IMR-90 (cell line): ENCODE results near the gene CTSO. TPM values are rescaled to one million over a fixed set of nuclear protein-coding genes. Genes with fewer than 3 reads are reported as not detected.

ENCODE experiments used
- ATAC-seq: fragments of 200-7000 bp; cut with Tn5 transposase; 2 replicates; pipeline ENCODE4 v1.9.1; 2020; ENCODE audit warnings: low read depth, mild to moderate bottlenecking, moderate library complexity
- BruUV-seq: library from RNA; stranded (reverse); fragments of 400-500 nt; replicated peaks from 2 replicates; lab custom pipeline; 2021; lab: Mats Ljungman, UMichigan
- CTCF ChIA-PET: fragments of 300-600 bp; formaldehyde crosslinking; extraction: SDS; loops from one replicate; lab custom pipeline; 2021; ENCODE audit warnings: antibody characterized with exemption; lab: Yijun Ruan, JAX
- POLR2A ChIA-PET: fragments of 300-600 bp; sonication (Branson Sonifier 250); formaldehyde crosslinking; loops from one replicate; lab custom pipeline; 2022; ENCODE audit warnings: antibody characterized with exemption; ENCODE audit not compliant: unreplicated experiment; lab: Charles Lee
- DNase-seq: peaks from one replicate; pipeline ENCODE4 v3.0.0; 2013
- H2AFZ ChIP-seq: replicated peaks from 2 replicates; pipeline ENCODE3; 2013; ENCODE audit warnings: low read length, mild to moderate bottlenecking; ENCODE audit not compliant: poor library complexity
- H2AK5ac ChIP-seq: 2 replicates; pipeline ENCODE4 v1.6.1; 2013; ENCODE audit warnings: low read depth, low read length, inconsistent platforms
- H2AK9ac ChIP-seq: replicated peaks from 2 replicates; pipeline ENCODE3; 2013; ENCODE audit warnings: mild to moderate bottlenecking, low read depth, low read length, moderate library complexity; ENCODE audit not compliant: poor library complexity
- H2BK120ac ChIP-seq: 2 replicates; pipeline ENCODE4 v1.6.1; 2013; ENCODE audit warnings: low read depth, low read length, inconsistent platforms
- H2BK15ac ChIP-seq: 3 replicates; pipeline ENCODE4 v1.6.1; 2013; ENCODE audit warnings: low read depth, low read length, inconsistent platforms
- H2BK20ac ChIP-seq: 2 replicates; pipeline ENCODE4 v1.6.1; 2013; ENCODE audit warnings: low read depth, mild to moderate bottlenecking, inconsistent platforms, low read length, moderate library complexity
- H2BK5ac ChIP-seq: 2 replicates; pipeline ENCODE4 v1.6.1; 2013; ENCODE audit warnings: mild to moderate bottlenecking, low read depth, low read length, inconsistent platforms; ENCODE audit not compliant: poor library complexity, severe bottlenecking
- H3K14ac ChIP-seq: replicated peaks from 2 replicates; pipeline ENCODE4 v1.6.1; 2013; ENCODE audit warnings: low read depth, low read length, inconsistent platforms
- H3K18ac ChIP-seq: 2 replicates; pipeline ENCODE4 v1.6.1; 2013; ENCODE audit warnings: low read depth, low read length, control low read depth
- H3K23ac ChIP-seq: 2 replicates; pipeline ENCODE4 v1.6.1; 2013; ENCODE audit warnings: low read depth, low read length, inconsistent platforms
- H3K27ac ChIP-seq: 2 replicates; pipeline ENCODE4 v1.5.1; 2013; ENCODE audit warnings: mild to moderate bottlenecking, control low read depth, low read length; ENCODE audit not compliant: insufficient read depth
- H3K27me3 ChIP-seq: 2 replicates; pipeline ENCODE4 v1.6.1; 2013; ENCODE audit warnings: low read length; ENCODE audit not compliant: control insufficient read depth, insufficient read depth
- H3K36me3 ChIP-seq: 2 replicates; pipeline ENCODE4 v1.6.1; 2013; ENCODE audit warnings: low read length, mixed read lengths; ENCODE audit not compliant: control insufficient read depth, insufficient read depth
- H3K4ac ChIP-seq: 2 replicates; pipeline ENCODE4 v1.6.1; 2013; ENCODE audit warnings: low read depth, low read length, inconsistent platforms
- H3K4me1 ChIP-seq: 2 replicates; pipeline ENCODE4 v1.6.1; 2013; ENCODE audit warnings: low read length, mixed read lengths; ENCODE audit not compliant: control insufficient read depth, insufficient read depth
- H3K4me2 ChIP-seq: 2 replicates; pipeline ENCODE4 v1.6.1; 2013; ENCODE audit warnings: low read depth, mild to moderate bottlenecking, control low read depth, low read length, moderate library complexity
- H3K4me3 ChIP-seq: 2 replicates; pipeline ENCODE4 v1.5.1; 2013; ENCODE audit warnings: low read depth, mild to moderate bottlenecking, control low read depth, low read length, moderate library complexity; ENCODE audit not compliant: insufficient read depth
- H3K56ac ChIP-seq: 2 replicates; pipeline ENCODE4 v1.6.1; 2013; ENCODE audit warnings: low read length, inconsistent platforms; ENCODE audit not compliant: insufficient read depth; ENCODE audit errors: extremely low read depth
- H3K79me1 ChIP-seq, 2 experiments: 2 replicates each; pipeline ENCODE4 v1.6.1; 2013; ENCODE audit warnings: low read length in 2 of 2, inconsistent platforms in 1 of 2, low read depth in 1 of 2
- H3K9ac ChIP-seq: 2 replicates; pipeline ENCODE4 v1.6.1; 2013; ENCODE audit warnings: low read depth, low read length, control low read depth
- H3K9me1 ChIP-seq: 2 replicates; pipeline ENCODE4 v1.6.1; 2013; ENCODE audit warnings: low read length, inconsistent platforms; ENCODE audit not compliant: insufficient read depth
- H3K9me3 ChIP-seq: 2 replicates; pipeline ENCODE4 v1.6.1; 2013; ENCODE audit warnings: low read length; ENCODE audit not compliant: control insufficient read depth, insufficient read depth
- H4K20me1 ChIP-seq: 2 replicates; pipeline ENCODE4 v1.6.1; 2013; ENCODE audit warnings: low read length, inconsistent platforms; ENCODE audit not compliant: insufficient read depth
- H4K5ac ChIP-seq: 2 replicates; pipeline ENCODE4 v1.6.1; 2013; ENCODE audit warnings: mild to moderate bottlenecking, low read depth, low read length, control low read depth
- H4K8ac ChIP-seq, 2 experiments: 2 replicates each; pipeline ENCODE4 v1.6.1; 2013; ENCODE audit warnings: low read depth in 2 of 2, low read length in 2 of 2, control low read depth in 1 of 2, inconsistent platforms in 1 of 2
- H4K91ac ChIP-seq: 2 replicates; pipeline ENCODE4 v1.6.1; 2013; ENCODE audit warnings: low read depth, low read length, inconsistent platforms; ENCODE audit not compliant: insufficient read depth
- BHLHE40 ChIP-seq: fragments of 150-350 bp; IDR thresholded peaks from 2 replicates; pipeline ENCODE4 v1.6.1; 2016; ENCODE audit warnings: mild to moderate bottlenecking, low read depth, low read length
- CEBPB ChIP-seq: IDR thresholded peaks from 2 replicates; pipeline ENCODE4 v1.6.1; 2012; ENCODE audit warnings: low read depth, low read length, improper control_type of control experiment
- CHD1 ChIP-seq: IDR thresholded peaks from 2 replicates; pipeline ENCODE4 v1.6.1; 2012; ENCODE audit warnings: low read depth, low read length, improper control_type of control experiment
- CTCF ChIP-seq: conservative IDR thresholded peaks from 2 replicates; pipeline ENCODE4 v1.5.1; 2012; ENCODE audit warnings: mild to moderate bottlenecking, low read depth, low read length, improper control_type of control experiment
- ELK1 ChIP-seq: fragments of 150-350 bp; IDR thresholded peaks from 2 replicates; pipeline ENCODE4 v1.6.1; 2016; ENCODE audit warnings: low read depth, mild to moderate bottlenecking, low read length, moderate library complexity, borderline replicate concordance
- MAFK ChIP-seq: IDR thresholded peaks from 2 replicates; pipeline ENCODE4 v1.6.1; 2012; ENCODE audit warnings: low read depth, low read length, improper control_type of control experiment
- MAZ ChIP-seq: IDR thresholded peaks from 2 replicates; pipeline ENCODE4 v1.6.1; 2012; ENCODE audit warnings: low read depth, mild to moderate bottlenecking, low read length, improper control_type of control experiment, moderate library complexity, borderline replicate concordance
- NFE2L2 ChIP-seq: fragments of 150-350 bp; IDR thresholded peaks from 2 replicates; pipeline ENCODE4 v1.6.1; 2016; ENCODE audit warnings: low read depth, mild to moderate bottlenecking, low read length
- POLR2A ChIP-seq: IDR thresholded peaks from 2 replicates; pipeline ENCODE4 v1.6.1; 2012; ENCODE audit warnings: mild to moderate bottlenecking, low read depth, low read length
- RCOR1 ChIP-seq: IDR thresholded peaks from 2 replicates; pipeline ENCODE4 v1.6.1; 2012; ENCODE audit warnings: mild to moderate bottlenecking, low read length, improper control_type of control experiment; ENCODE audit not compliant: insufficient replicate concordance
- RFX5 ChIP-seq: IDR thresholded peaks from 2 replicates; pipeline ENCODE4 v1.8.0; 2012; ENCODE audit warnings: low read depth, mild to moderate bottlenecking, low read length, moderate library complexity
- SMC3 ChIP-seq: fragments of 150-350 bp; IDR thresholded peaks from 2 replicates; pipeline ENCODE4 v1.6.1; 2016; ENCODE audit warnings: low read depth, mild to moderate bottlenecking, antibody characterized with exemption, low read length, moderate library complexity
- WGBS, 2 experiments: methylation state at CpG; one replicate each; pipeline versions ENCODE4 v1.1.5 to v1.1.7; 2013; ENCODE audit warnings: missing lambda C conversion rate in 2 of 2; ENCODE audit not compliant: insufficient read length in 1 of 2; ENCODE audit errors: extremely low coverage in 2 of 2; 5-methylcytosine and 5-hydroxymethylcytosine counted together
- dilution Hi-C: fragments of 300-500 bp; cut with HindIII; formaldehyde crosslinking; loops from one replicate; pipeline ENCODE4 v1.14.3; 2018; ENCODE audit warnings: low sequenced_read_pairs; ENCODE audit not compliant: unreplicated experiment
- in situ Hi-C: fragments of 300-500 bp; cut with MboI; formaldehyde crosslinking; loops from 3 replicates; pipeline ENCODE4 v1.14.3; 2019; ENCODE audit warnings: low sequenced_read_pairs, inconsistent platforms, mixed read lengths
- intact Hi-C: fragments of 100-400 bp; cut with micrococcal nuclease; formaldehyde crosslinking; loops from 2 replicates; pipeline ENCODE4 v1.10.0; 2022
- polyA plus RNA-seq, 3 experiments: library from polyadenylated mRNA; depleted of rRNA; stranded (reverse); fragments of >200 nt; gene quantifications; 2 replicates each; pipeline ENCODE4 v1.2.3, GENCODE V29; 2012; ENCODE audit warnings: low replicate concordance in 1 of 3
- total RNA-seq: library from RNA; depleted of rRNA; stranded (reverse); fragments of >200 nt; gene quantifications from 2 replicates; pipeline ENCODE4 v1.2.3, GENCODE V29; 2012

The CTSO gene
- total and polyA plus RNA-seq, 2 of the 4 experiments (the other 2 are of a cell fraction) = 2.9 to 3.9 TPM

- Histone ChIP-seq H2BK20ac (no peak overlapping the region), H3K4ac (no peak overlapping the region), H3K23ac (no peak overlapping the region), H3K4me3 (no peak overlapping the region), H2BK5ac (no peak overlapping the region), H3K9me1 (no peaks in the 10 kb centered on the region), H2BK120ac (no peak overlapping the region), H4K5ac (no peak overlapping the region), H2AK9ac (no peak overlapping the region), H2AK5ac (no peak overlapping the region), H3K79me1 (no peaks in the 10 kb centered on the region), H3K4me1 (no peaks in the 10 kb centered on the region), H3K4me2 (no peak overlapping the region), H3K27me3 (no peaks in the 10 kb centered on the region), H4K20me1 (no peaks in the 10 kb centered on the region), H4K91ac (no peak overlapping the region), H2BK15ac (no peak overlapping the region), H3K27ac (no peak overlapping the region), H3K36me3 (no peaks in the 10 kb centered on the region), H3K18ac (no peak overlapping the region), H2AFZ (no peak overlapping the region), H3K9ac (no peak overlapping the region), H4K8ac (no peak overlapping the region), H3K56ac (no peak overlapping the region), H3K14ac (no peak overlapping the region), H3K9me3 (0 out of 2 replicates have a peak, but pooled peaks cover 3% of the 10 kb centered on the region)
- no peak for ATAC-seq
- BruUV-seq = no TSS peak
- ChIA-PET CTCF (no interaction called here), POLR2A (no interaction called here)
- TF ChIP-seq POLR2A = no peak
- TF ChIP-seq RFX5 = no peak
- TF ChIP-seq MAFK = no peak
- TF ChIP-seq BHLHE40 = no peak
- no peak for TF ChIP-seq CEBPB
- TF ChIP-seq CHD1 = no peak
- no peak for TF ChIP-seq RCOR1
- TF ChIP-seq NFE2L2 = no peak
- no peak for TF ChIP-seq CTCF
- TF ChIP-seq ELK1 = no peak
- TF ChIP-seq MAZ = no peak
- TF ChIP-seq SMC3 = no peak
- intact Hi-C loops = no loop called here
- WGBS, 2 experiments = no CpG with 5 or more reads among the region's 1 CpG
- in situ Hi-C loops = no loop called here
- DNase-seq = no peak
- dilution Hi-C loops = no loop called here
Observed at GRCh38 chr4:155887045-155887444, 66.6 kb downstream of the CTSO start.
